B cell (primary cell): ENCODE data around the gene CLECL1.

ENCODE experiments used
- EZH2 ChIP-seq: IDR thresholded peaks from 2 replicates; pipeline ENCODE4 v1.6.1; 2012; ENCODE audit warnings: borderline replicate concordance, low read depth, mild to moderate bottlenecking, moderate library complexity, low read length; ENCODE audit not compliant: insufficient read depth, poor library complexity, severe bottlenecking
- TF ChIP-seq, protein P1 (sequence below): fragments of 200-600 bp; IDR thresholded peaks from one replicate; pipeline ENCODE4 v1.8.0; 2022; ENCODE audit warnings: antibody characterized with exemption, mild to moderate bottlenecking

DNA sequence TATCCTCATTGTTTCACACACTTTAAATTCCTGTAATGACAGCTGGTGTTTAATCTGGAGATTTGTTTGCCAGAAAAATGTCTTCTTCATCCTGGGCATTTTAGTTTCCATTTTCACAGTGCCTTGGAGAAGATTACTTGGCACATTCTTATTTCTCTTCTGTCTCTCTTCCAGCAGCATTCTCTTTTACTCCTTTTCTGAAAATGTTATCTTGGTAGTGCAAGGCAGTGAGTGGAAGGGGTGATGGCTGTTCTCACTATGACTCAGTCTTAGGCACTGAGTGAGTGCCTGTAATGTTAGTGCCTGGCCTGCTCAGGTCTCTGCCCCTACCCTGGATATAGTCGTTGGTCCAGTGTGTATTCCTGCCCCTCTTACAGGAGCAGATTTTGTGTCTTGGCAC lies 13.1 kb downstream of the CLECL1 start:
- TF ChIP-seq, protein P1, sequence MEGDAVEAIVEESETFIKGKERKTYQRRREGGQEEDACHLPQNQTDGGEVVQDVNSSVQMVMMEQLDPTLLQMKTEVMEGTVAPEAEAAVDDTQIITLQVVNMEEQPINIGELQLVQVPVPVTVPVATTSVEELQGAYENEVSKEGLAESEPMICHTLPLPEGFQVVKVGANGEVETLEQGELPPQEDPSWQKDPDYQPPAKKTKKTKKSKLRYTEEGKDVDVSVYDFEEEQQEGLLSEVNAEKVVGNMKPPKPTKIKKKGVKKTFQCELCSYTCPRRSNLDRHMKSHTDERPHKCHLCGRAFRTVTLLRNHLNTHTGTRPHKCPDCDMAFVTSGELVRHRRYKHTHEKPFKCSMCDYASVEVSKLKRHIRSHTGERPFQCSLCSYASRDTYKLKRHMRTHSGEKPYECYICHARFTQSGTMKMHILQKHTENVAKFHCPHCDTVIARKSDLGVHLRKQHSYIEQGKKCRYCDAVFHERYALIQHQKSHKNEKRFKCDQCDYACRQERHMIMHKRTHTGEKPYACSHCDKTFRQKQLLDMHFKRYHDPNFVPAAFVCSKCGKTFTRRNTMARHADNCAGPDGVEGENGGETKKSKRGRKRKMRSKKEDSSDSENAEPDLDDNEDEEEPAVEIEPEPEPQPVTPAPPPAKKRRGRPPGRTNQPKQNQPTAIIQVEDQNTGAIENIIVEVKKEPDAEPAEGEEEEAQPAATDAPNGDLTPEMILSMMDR: no peak
- TF ChIP-seq EZH2: no peak
